Tibial nerve (tissue), 4 donors: ENCODE results near the gene ADPRH. TPM values are rescaled to one million over a fixed set of nuclear protein-coding genes. Genes with fewer than 3 reads are reported as not detected.

Experiments used
- DNase-seq, 2 donors: peaks; one replicate each; pipeline ENCODE4 v3.0.0-alpha.2; 2019; ENCODE audit warnings: low spot score in 2 of 2
- H3K27ac ChIP-seq, 4 donors: fragments of 200-600 bp; sonication (generic) in 3 of 4; one replicate each; pipeline ENCODE4 v1.5.1; 2017 to 2019; ENCODE audit warnings: mild to moderate bottlenecking in 1 of 4
- H3K27me3 ChIP-seq, 2 donors: fragments of 200-600 bp; sonication (generic) in 1 of 2; one replicate each; pipeline versions ENCODE4 v1.5.1 to v1.6.0; 2017 to 2019
- H3K36me3 ChIP-seq, 3 donors: fragments of 200-600 bp; sonication (generic); one replicate each; pipeline ENCODE4 v1.5.1; 2018 to 2019
- H3K4me1 ChIP-seq, 4 donors: fragments of 200-600 bp; sonication (generic) in 3 of 4; one replicate each; pipeline ENCODE4 v1.5.1; 2017 to 2019
- H3K4me3 ChIP-seq, 4 donors: fragments of 200-600 bp; sonication (generic) in 3 of 4; one replicate each; pipeline ENCODE4 v1.5.1; 2017 to 2019; ENCODE audit warnings: mild to moderate bottlenecking in 1 of 4, moderate library complexity in 1 of 4
- H3K9me3 ChIP-seq, 4 donors: fragments of 200-600 bp; sonication (generic) in 3 of 4; one replicate each; pipeline ENCODE4 v1.5.1; 2017 to 2019
- CTCF ChIP-seq, 5 experiments: fragments of 200-600 bp in 3 of 5; fragments of 450-650 bp in 2 of 5; sonication (generic) in 3 of 5; IDR thresholded peaks; one replicate each; pipeline ENCODE4 v1.5.1; 2016 to 2019; ENCODE audit warnings: antibody characterized with exemption in 5 of 5, mild to moderate bottlenecking in 3 of 5, moderate library complexity in 2 of 5
- EP300 ChIP-seq, 2 donors: sonication (generic); formaldehyde crosslinking; IDR thresholded peaks; one replicate each; pipeline ENCODE4 v1.6.1; 2017; ENCODE audit warnings: antibody characterized with exemption in 2 of 2, mild to moderate bottlenecking in 1 of 2
- POLR2A ChIP-seq, 2 donors: fragments of 450-650 bp; IDR thresholded peaks; one replicate each; pipeline ENCODE4 v1.6.1; 2017; ENCODE audit warnings: antibody characterized with exemption in 2 of 2, mild to moderate bottlenecking in 2 of 2, moderate library complexity in 2 of 2
- WGBS, 2 donors: methylation state at CpG; one replicate each; pipeline ENCODE4 v1.1.5; 2018; 5-methylcytosine and 5-hydroxymethylcytosine counted together
- total RNA-seq, 4 donors: library from RNA; depleted of rRNA; stranded (reverse); fragments of >200 nt; gene quantifications; one replicate each; pipeline ENCODE4 v1.1.0, GENCODE V29; 2016

ADPRH gene
- total RNA-seq, 4 donors from 2014 or later, result 7.6 to 12.0 (median 9.1) TPM

DNA sequence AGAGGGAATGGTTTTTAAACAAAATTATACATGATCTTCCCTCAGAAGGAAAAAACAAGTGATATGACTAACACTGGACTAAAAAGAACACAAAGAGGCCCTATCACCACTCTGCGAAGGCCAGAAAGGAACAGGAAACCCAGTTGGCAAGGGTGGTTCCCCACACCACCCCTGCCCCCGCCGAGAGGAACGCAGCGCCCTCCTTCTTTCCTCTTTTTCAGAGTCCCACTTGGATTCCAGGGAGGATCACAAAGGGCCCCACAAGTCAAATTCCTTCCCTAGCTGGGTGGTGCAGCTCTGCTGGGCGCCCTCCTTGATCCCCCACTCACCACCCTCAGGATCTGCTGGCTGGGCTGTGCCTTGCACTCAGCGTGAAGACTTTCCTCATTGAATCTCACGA, 48.2 kb downstream of the ADPRH start:
- peaks cover 0 to 42% (median 24%) of the 10 kb centered on the region in 4 donors for H3K4me1 ChIP-seq
- H3K4me3 ChIP-seq, result no peak overlapping the region
- H3K27ac ChIP-seq, result peak overlapping the region in 3 of 4 donors; percentile 32 to 87 (median 74)
- H3K36me3 ChIP-seq, result no peaks in the 10 kb centered on the region
- WGBS, 2 donors, result 45 to 54% methylated on average over 8 of the region's 8 CpGs
- no peak for DNase-seq
- no peaks in the 10 kb centered on the region for H3K27me3 ChIP-seq
- H3K9me3 ChIP-seq, result no peaks in the 10 kb centered on the region
- TF ChIP-seq CTCF (IDR thresholded peaks at IDR 0.05), result no peak
- peak in 1 of 2 donors; percentile 30 for TF ChIP-seq EP300 (IDR thresholded peaks at IDR 0.05)

DNA sequence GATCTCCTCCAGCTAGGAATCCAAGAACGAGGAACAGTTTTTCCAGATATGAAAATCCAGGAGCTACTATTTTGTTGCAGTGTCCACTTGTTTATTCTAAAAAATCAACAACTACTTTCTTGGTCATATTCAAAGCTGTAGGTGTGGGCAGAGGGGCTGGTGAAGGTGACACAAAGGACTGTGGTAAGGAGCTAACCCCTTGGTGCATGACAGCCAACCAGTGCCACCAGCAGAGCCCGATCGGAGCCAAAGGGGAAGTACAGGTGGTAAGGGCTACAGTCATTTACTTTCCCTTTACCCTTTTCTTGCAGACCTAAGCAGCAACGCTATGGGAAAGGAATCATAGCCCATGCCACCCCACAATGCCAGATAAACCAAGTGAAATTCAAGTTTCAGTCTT, 49.1 kb downstream of the ADPRH start:
- H3K27ac ChIP-seq, result peak overlapping the region in 2 of 4 donors; percentile 74 to 87
- DNase-seq, result no peak
- H3K27me3 ChIP-seq, result no peaks in the 10 kb centered on the region
- WGBS, 2 donors, result 71 to 74% methylated on average over 4 of the region's 4 CpGs
- TF ChIP-seq POLR2A (IDR thresholded peaks at IDR 0.05) (no peak), EP300 (IDR thresholded peaks at IDR 0.05) (no peak), CTCF (IDR thresholded peaks at IDR 0.05) (no peak)
- H3K4me1 ChIP-seq, result peaks cover 0 to 42% (median 24%) of the 10 kb centered on the region in 4 donors
- H3K4me3 ChIP-seq, result no peak overlapping the region
- no peaks in the 10 kb centered on the region for H3K9me3 ChIP-seq
- H3K36me3 ChIP-seq, result no peaks in the 10 kb centered on the region

GRCh38 chr3:119628816-119629445, 49.6 kb downstream of the ADPRH start:
- H3K27ac ChIP-seq, result peak overlapping the region in 2 of 4 donors; percentile 74 to 87
- no peak for TF ChIP-seq CTCF (IDR thresholded peaks at IDR 0.05)
- peak in 1 of 2 donors; percentile 69 for TF ChIP-seq EP300 (IDR thresholded peaks at IDR 0.05)
- TF ChIP-seq POLR2A (IDR thresholded peaks at IDR 0.05), result no peak
- WGBS, 2 donors, result 53 to 60% methylated on average over 1 of the region's 1 CpG

GRCh38 chr3:119630128-119630879, 51.0 kb downstream of the ADPRH start:
- no peak overlapping the region for H3K4me3 ChIP-seq
- 70 to 78% methylated on average over 8 of the region's 8 CpGs for WGBS, 2 donors
- H3K27me3 ChIP-seq, result no peaks in the 10 kb centered on the region
- H3K9me3 ChIP-seq, result no peaks in the 10 kb centered on the region
- peaks cover 0 to 42% (median 24%) of the 10 kb centered on the region in 4 donors for H3K4me1 ChIP-seq
- DNase-seq, result no peak
- peak overlapping the region in 2 of 4 donors; percentile 62 to 87 for H3K27ac ChIP-seq
- TF ChIP-seq POLR2A (IDR thresholded peaks at IDR 0.05) (no peak), EP300 (IDR thresholded peaks at IDR 0.05) (peak in 1 of 2 donors; percentile 33)
- no peaks in the 10 kb centered on the region for H3K36me3 ChIP-seq

More at GRCh38 chr3:119628816-119629445, 49.6 kb downstream of the ADPRH start:
- DNase-seq, result no peak
- Histone ChIP-seq H3K9me3 (no peaks in the 10 kb centered on the region), H3K4me3 (no peak overlapping the region), H3K4me1 (peaks cover 0 to 42% (median 24%) of the 10 kb centered on the region in 4 donors), H3K36me3 (no peaks in the 10 kb centered on the region), H3K27me3 (no peaks in the 10 kb centered on the region)

DNA sequence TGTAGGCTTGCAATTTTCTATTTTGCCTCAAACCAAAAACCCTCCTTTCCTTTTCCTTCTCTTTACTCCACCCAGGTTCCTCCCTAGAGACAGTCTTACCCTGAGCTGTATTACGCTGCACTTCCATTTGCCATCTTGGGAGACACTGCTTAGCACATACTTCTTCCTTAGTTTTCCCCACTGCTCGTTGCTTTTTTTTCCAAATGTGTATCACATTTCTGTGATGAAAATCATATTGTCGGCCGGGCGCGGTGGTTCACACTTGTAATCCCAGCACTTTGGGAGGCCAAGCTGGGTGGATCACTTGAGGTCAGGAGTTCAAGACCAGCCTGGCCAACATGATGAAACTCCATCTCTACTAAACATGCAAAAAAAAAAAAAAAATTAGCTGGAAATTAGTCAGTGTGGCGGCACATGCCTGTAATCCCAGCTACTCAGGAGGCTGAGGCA, 51.6 kb downstream of the ADPRH start:
- no peaks in the 10 kb centered on the region for H3K9me3 ChIP-seq
- peaks cover 0 to 42% (median 24%) of the 10 kb centered on the region in 4 donors for H3K4me1 ChIP-seq
- no peaks in the 10 kb centered on the region for H3K27me3 ChIP-seq
- 83 to 90% methylated on average over 7 of the region's 7 CpGs for WGBS, 2 donors
- peak overlapping the region in 2 of 4 donors; percentile 62 to 87 for H3K27ac ChIP-seq
- no peaks in the 10 kb centered on the region for H3K36me3 ChIP-seq
- TF ChIP-seq EP300 (IDR thresholded peaks at IDR 0.05) (no peak), CTCF (IDR thresholded peaks at IDR 0.05) (no peak), POLR2A (IDR thresholded peaks at IDR 0.05) (no peak)
- DNase-seq, result no peak
- H3K4me3 ChIP-seq, result no peak overlapping the region
